ENCODE results near the gene CLEC4A.

GRCh38 chr12:8145754-8146441 lies 22.5 kb downstream of the CLEC4A start:
- TF ChIP-seq EZH2phosphoT487 (IDR thresholded peaks at IDR 0.05; ENCODE audit: borderline replicate concordance), result no peak
- TF ChIP-seq CTCF (conservative IDR thresholded peaks at IDR 0.05; ENCODE audit: low read length), result no peak
